Daoy (cell line): ENCODE data around the gene GAL3ST3. TPM values are rescaled to one million over a fixed set of nuclear protein-coding genes. Genes with fewer than 3 reads are reported as not detected.

Source experiments
- total RNA-seq: library from RNA; depleted of rRNA; stranded (reverse); fragments of >200 nt; shearing (Covaris generic); gene quantifications from 2 replicates; pipeline ENCODE4 v1.2.3, GENCODE V29; 2014; rRNA removed

Gene GAL3ST3
- total RNA-seq, 1 experiment from 2014 or later: not detected

Other genes with a start within 250 kb of the GAL3ST3 start
- gene SNX32, start 215.2 kb downstream of the GAL3ST3 start, total RNA-seq: 0.39 TPM in 1 of 2 replicates, not detected in the other
- 1,524 and 1,831 TPM in 2 replicates for gene CFL1, start 191.0 kb downstream of the GAL3ST3 start, total RNA-seq
- 54.9 and 63.1 TPM in 2 replicates for gene MUS81, start 188.7 kb downstream of the GAL3ST3 start, total RNA-seq
- 7.1 and 7.4 TPM in 2 replicates for gene EFEMP2, start 176.4 kb downstream of the GAL3ST3 start, total RNA-seq
- 0.11 TPM in 1 of 2 replicates, not detected in the other for gene CTSW, start 169.3 kb downstream of the GAL3ST3 start, total RNA-seq
- 104 and 124 TPM in 2 replicates for gene FIBP, start 160.7 kb downstream of the GAL3ST3 start, total RNA-seq
- 43.7 and 61.0 TPM in 2 replicates for gene CCDC85B, start 158.5 kb downstream of the GAL3ST3 start, total RNA-seq
- gene FOSL1, start 148.8 kb downstream of the GAL3ST3 start, total RNA-seq: 54.0 and 59.3 TPM in 2 replicates
- 12.5 and 19.1 TPM in 2 replicates for gene C11orf68, start 130.1 kb downstream of the GAL3ST3 start, total RNA-seq
- 267 and 294 TPM in 2 replicates for gene DRAP1, start 129.7 kb downstream of the GAL3ST3 start, total RNA-seq
- not detected in 2 replicates for gene TSGA10IP, start 103.7 kb downstream of the GAL3ST3 start, total RNA-seq
- gene SART1, start 87.4 kb downstream of the GAL3ST3 start, total RNA-seq: 67.4 and 84.6 TPM in 2 replicates
- 58.6 and 60.9 TPM in 2 replicates for gene EIF1AD, start 47.0 kb downstream of the GAL3ST3 start, total RNA-seq
- gene BANF1, start 46.7 kb downstream of the GAL3ST3 start, total RNA-seq: 54.1 and 65.0 TPM in 2 replicates
- gene CST6, start 37.2 kb downstream of the GAL3ST3 start, total RNA-seq: not detected in 2 replicates
- gene CATSPER1, start 22.7 kb downstream of the GAL3ST3 start, total RNA-seq: 0.45 and 1.3 TPM in 2 replicates
- 257 and 289 TPM in 2 replicates for gene SF3B2, start 3.2 kb upstream of the GAL3ST3 start, total RNA-seq
- 10.9 and 13.0 TPM in 2 replicates for gene PACS1, start 21.1 kb upstream of the GAL3ST3 start, total RNA-seq
- 14.2 and 22.5 TPM in 2 replicates for gene KLC2, start 208.5 kb upstream of the GAL3ST3 start, total RNA-seq
- 77.0 and 84.4 TPM in 2 replicates for gene RAB1B, start 219.5 kb upstream of the GAL3ST3 start, total RNA-seq
- gene CNIH2, start 229.0 kb upstream of the GAL3ST3 start, total RNA-seq: 0.40 and 0.98 TPM in 2 replicates
- 135 and 143 TPM in 2 replicates for gene YIF1A, start 240.0 kb upstream of the GAL3ST3 start, total RNA-seq
- gene TMEM151A, start 242.7 kb upstream of the GAL3ST3 start, total RNA-seq: 0.60 TPM in 1 of 2 replicates, not detected in the other